GM12878 (cell line): ENCODE data around the gene IGF2R. TPM values are rescaled to one million over a fixed set of nuclear protein-coding genes. Genes with fewer than 3 reads are reported as not detected.

Source experiments
- ATAC-seq: fragments of 200-7000 bp; cut with Tn5 transposase; 3 replicates; pipeline ENCODE4 v1.9.1; 2020; ENCODE audit warnings: mild to moderate bottlenecking, moderate library complexity
- BruUV-seq: library from RNA; stranded (reverse); fragments of 400-500 nt; replicated peaks from 2 replicates; lab custom pipeline; 2021; lab: Mats Ljungman, UMichigan
- CTCF ChIA-PET: fragments of 300-600 bp; sonication (Branson Sonifier 250); formaldehyde crosslinking; extraction: SDS; loops from one replicate; lab custom pipeline; 2021; ENCODE audit warnings: inconsistent platforms; lab: Yijun Ruan, JAX
- POLR2A ChIA-PET: fragments of 350-600 bp; formaldehyde crosslinking; extraction: SDS; loops from one replicate; lab custom pipeline; 2021; ENCODE audit warnings: inconsistent platforms; lab: Charles Lee
- RAD21 ChIA-PET: fragments of 300-600 bp; sonication (Branson Sonifier 250); formaldehyde crosslinking; loops from one replicate; lab custom pipeline; 2023; ENCODE audit warnings: antibody characterized with exemption; ENCODE audit not compliant: unreplicated experiment; lab: Charles Lee
- SMC1A ChIA-PET: fragments of 300-600 bp; sonication (Branson Sonifier 250); formaldehyde crosslinking; loops from one replicate; lab custom pipeline; 2023; ENCODE audit not compliant: unreplicated experiment, uncharacterized antibody; lab: Charles Lee
- DNase-seq: peaks from one replicate; pipeline ENCODE4 v3.0.0-alpha.2; 2011; ENCODE audit warnings: low read depth, low spot score
- FAIRE-seq: peaks from 3 replicates; lab custom pipeline; 2011; peaks lifted over from hg19 to GRCh38; lab: Jason Lieb, UNC
- H2AFZ ChIP-seq: 2 replicates; pipeline ENCODE4 v1.6.0; 2011; ENCODE audit warnings: low read depth, low read length, control low read depth; ENCODE audit not compliant: control insufficient read depth
- H3K27ac ChIP-seq: 2 replicates; pipeline ENCODE4 v1.5.1; 2011; ENCODE audit warnings: control low read depth; ENCODE audit not compliant: control insufficient read depth, insufficient read depth
- H3K27me3 ChIP-seq, 2 experiments: replicated peaks in 1 of 2; 2 replicates each; pipeline versions ENCODE4 v1.6.0 to v1.6.1; 2011; ENCODE audit warnings: low read length in 1 of 2; ENCODE audit not compliant: control insufficient read depth in 2 of 2, insufficient read depth in 2 of 2
- H3K36me3 ChIP-seq, 2 experiments: 2 replicates each; pipeline ENCODE4 v1.5.1; 2011; ENCODE audit warnings: low read length in 1 of 2; ENCODE audit not compliant: control insufficient read depth in 2 of 2, insufficient read depth in 2 of 2
- H3K4me1 ChIP-seq: 2 replicates; pipeline ENCODE4 v1.6.1; 2011; ENCODE audit warnings: mild to moderate bottlenecking, low read length, moderate library complexity, mixed read lengths; ENCODE audit not compliant: control insufficient read depth, insufficient read depth
- H3K4me2 ChIP-seq: 2 replicates; pipeline ENCODE4 v1.6.0; 2011; ENCODE audit warnings: control low read depth; ENCODE audit not compliant: control insufficient read depth, insufficient read depth
- H3K4me3 ChIP-seq: fragments of 200-600 bp; sonication (generic); 2 replicates; pipeline ENCODE4 v1.5.1; 2016
- H3K79me2 ChIP-seq: 2 replicates; pipeline ENCODE4 v1.6.0; 2011; ENCODE audit warnings: low read length; ENCODE audit not compliant: control insufficient read depth, insufficient read depth
- H3K9ac ChIP-seq: 2 replicates; pipeline ENCODE4 v1.8.0; 2011; ENCODE audit warnings: low read length, control low read depth, mixed read lengths; ENCODE audit not compliant: control insufficient read depth, insufficient read depth
- H3K9me3 ChIP-seq: replicated peaks from 3 replicates; pipeline ENCODE4 v1.5.1; 2011; ENCODE audit warnings: mild to moderate bottlenecking, low read length; ENCODE audit not compliant: control insufficient read depth, insufficient read depth
- H4K20me1 ChIP-seq: 2 replicates; pipeline ENCODE4 v1.6.0; 2011; ENCODE audit not compliant: control insufficient read depth, insufficient read depth
- ATF2 ChIP-seq: IDR thresholded peaks from 2 replicates; pipeline ENCODE4 v1.6.1; 2012; ENCODE audit warnings: low read length, inconsistent platforms
- BCL11A ChIP-seq: IDR thresholded peaks from 2 replicates; pipeline ENCODE4 v1.6.1; 2011; ENCODE audit warnings: low read depth, low read length
- BCL3 ChIP-seq: IDR thresholded peaks from 2 replicates; pipeline ENCODE4 v1.6.1; 2011; ENCODE audit warnings: borderline replicate concordance, low read depth, mild to moderate bottlenecking, moderate library complexity, low read length; ENCODE audit not compliant: insufficient read depth, poor library complexity, severe bottlenecking
- BMI1 ChIP-seq: fragments of 450-650 bp; IDR thresholded peaks from 2 replicates; pipeline ENCODE4 v1.6.1; 2016; ENCODE audit warnings: mild to moderate bottlenecking, moderate library complexity, borderline replicate concordance
- CHD2 ChIP-seq: IDR thresholded peaks from 2 replicates; pipeline ENCODE4 v1.6.1; 2011; ENCODE audit warnings: low read depth, low read length, improper control_type of control experiment, borderline replicate concordance
- CHD4 ChIP-seq: fragments of 200-600 bp; sonication (generic); IDR thresholded peaks from 2 replicates; pipeline ENCODE4 v1.6.1; 2016; ENCODE audit warnings: mild to moderate bottlenecking
- NR2C1 ChIP-seq: fragments of 450-650 bp; IDR thresholded peaks from 2 replicates; pipeline ENCODE4 v1.6.1; 2017; ENCODE audit warnings: antibody characterized with exemption, mild to moderate bottlenecking, moderate library complexity
- POLR2AphosphoS2 ChIP-seq: IDR thresholded peaks from 2 replicates; pipeline ENCODE4 v1.6.1; 2011; ENCODE audit warnings: low read depth, mild to moderate bottlenecking, low read length, improper control_type of control experiment, moderate library complexity
- RUNX3 ChIP-seq: IDR thresholded peaks from 2 replicates; pipeline ENCODE4 v1.6.1; 2012; ENCODE audit warnings: low read length, inconsistent platforms
- SREBF1 ChIP-seq: IDR thresholded peaks from 2 replicates; pipeline ENCODE4 v1.6.1; 2012; ENCODE audit warnings: mild to moderate bottlenecking, low read length
- WGBS: methylation state at CpG from one replicate; pipeline ENCODE4 v1.1.6; 2016; ENCODE audit warnings: low lambda C conversion rate; ENCODE audit not compliant: insufficient replicate concordance, insufficient coverage; ENCODE audit errors: missing lambda C conversion rate; 5-methylcytosine and 5-hydroxymethylcytosine counted together
- in situ Hi-C: fragments of 300-500 bp; cut with MboI; formaldehyde crosslinking; loops from 9 replicates; pipeline ENCODE4 v1.14.3; 2018; ENCODE audit warnings: mixed read lengths
- intact Hi-C: fragments of 100-400 bp; cut with micrococcal nuclease; formaldehyde crosslinking; loops from one replicate; pipeline ENCODE4 v1.14.2; 2022; ENCODE audit not compliant: unreplicated experiment
- polyA plus RNA-seq, 11 experiments: library from polyadenylated mRNA; depleted of rRNA in 4 of 11; unstranded in 6 of 11; stranded (reverse) in 5 of 11; fragments of >200 nt; fragmentation: Nextera tagmentation in 4 of 11; fragmentation: Illumina TruSeq in 1 of 11; extraction: Ambion mirVana in 4 of 11; extraction: Trizol in 1 of 11; gene quantifications; 1 replicate in 1 of 11; 2 replicates in 10 of 11; pipeline versions ENCODE4 v1.2.1 to v1.2.3, GENCODE V29; 2011 to 2016; ENCODE audit warnings: inconsistent platforms in 2 of 11, missing spikeins in 2 of 11, low read depth in 1 of 11
- total RNA-seq, 4 experiments: library from RNA; depleted of rRNA in 3 of 4; stranded (reverse); fragments of >200 nt in 3 of 4; fragmentation: Illumina TruSeq in 1 of 4; extraction: Trizol in 1 of 4; gene quantifications; 2 replicates each; pipeline versions ENCODE4 v1.2.1 to v1.2.3, GENCODE V29; 2013 to 2021

IGF2R gene
- total and polyA plus RNA-seq, 10 of the 15 experiments (the other 5 are each of a cell fraction or from before 2014, with no cell fraction given): 1.00 to 40.1 (median 16.8) TPM

GRCh38 chr6:160029525-160029924 is 60.6 kb downstream of the IGF2R start (continued):
- no peak for TF ChIP-seq SREBF1
- TF ChIP-seq BCL11A: no peak
- no peak for TF ChIP-seq BMI1

- POLR2A ChIA-PET: no interaction called here
- Histone ChIP-seq H3K36me3 (peaks cover 23 to 31% of the 10 kb centered on the region in 2 experiments), H3K79me2 (no peaks in the 10 kb centered on the region), H3K4me1 (no peaks in the 10 kb centered on the region), H3K4me2 (no peak overlapping the region), H3K4me3 (no peak overlapping the region), H3K9me3 (no peaks in the 10 kb centered on the region), H3K9ac (no peak overlapping the region), H4K20me1 (no peaks in the 10 kb centered on the region), H2AFZ (no peak overlapping the region), H3K27ac (no peak overlapping the region), H3K27me3 (no peaks in the 10 kb centered on the region)
- ATAC-seq (no peak), DNase-seq (no peak), FAIRE-seq (no peak)
- intact Hi-C loops: no loop called here
- RAD21 ChIA-PET: no interaction called here
- in situ Hi-C loops: no loop called here
- CTCF ChIA-PET: no interaction called here
- SMC1A ChIA-PET: interaction anchor here (1.2 kb wide), 1 partner anchor 50 kb away, joined by 3 read pairs; no protein-coding TSS in a partner anchor
- no peak for TF ChIP-seq CHD2
- 97% methylated on average over 5 of the region's 5 CpGs for WGBS
- BruUV-seq: no TSS peak
Observed at GRCh38 chr6:160030103-160030502, 61.2 kb downstream of the IGF2R start.

- TF ChIP-seq ATF2: no peak
- no peak for TF ChIP-seq NR2C1
- TF ChIP-seq POLR2AphosphoS2: no peak
- TF ChIP-seq BCL3: peak; percentile 93
- no peak for TF ChIP-seq CHD4
- TF ChIP-seq RUNX3: no peak
- no peak for FAIRE-seq
- H3K4me2 ChIP-seq: no peak overlapping the region
- H3K79me2 ChIP-seq: no peaks in the 10 kb centered on the region
- SMC1A ChIA-PET: no interaction called here
- no TSS peak for BruUV-seq
- CTCF ChIA-PET: interaction anchor here (0.6 kb wide), 1 partner anchor 130 kb away, joined by 3 read pairs; no protein-coding TSS in a partner anchor
- intact Hi-C loops: no loop called here
- DNase-seq: no peak
- 83% methylated on average over 8 of the region's 8 CpGs for WGBS
- no peak overlapping the region for H3K4me3 ChIP-seq
- no peaks in the 10 kb centered on the region for H3K9me3 ChIP-seq
- H3K9ac ChIP-seq: no peak overlapping the region
- POLR2A ChIA-PET: no interaction called here
- H4K20me1 ChIP-seq: no peaks in the 10 kb centered on the region
- ATAC-seq: no peak
- H3K4me1 ChIP-seq: no peaks in the 10 kb centered on the region
- H2AFZ ChIP-seq: no peak overlapping the region
- in situ Hi-C loops: no loop called here
- H3K36me3 ChIP-seq: peaks cover 26 to 30% of the 10 kb centered on the region in 2 experiments
- no peak overlapping the region for H3K27ac ChIP-seq
- H3K27me3 ChIP-seq: no peaks in the 10 kb centered on the region
- RAD21 ChIA-PET: no interaction called here
Observed at GRCh38 chr6:160031442-160031841, 62.6 kb downstream of the IGF2R start.
